GM18868 (cell line): ENCODE results near the gene AVEN.
A peak's percentile ranks its signal among the peaks of the same experiment; 100 is the strongest.

Experiments used
- ATAC-seq: cut with Tn5 transposase; IDR thresholded peaks from one replicate; pipeline ENCODE4 v1.9.1; 2021; ENCODE audit warnings: mild to moderate bottlenecking, moderate library complexity; ENCODE audit not compliant: unreplicated experiment

The AVEN gene

GRCh38 chr15:33923446-33923845 is 115.6 kb downstream of the AVEN start:
- no peak for ATAC-seq

GRCh38 chr15:33915571-33916407 is 123.2 kb downstream of the AVEN start:
- ATAC-seq: no peak

GRCh38 chr15:33913459-33913858 is 125.5 kb downstream of the AVEN start:
- ATAC-seq: no peak

- no peak for ATAC-seq
Measured at GRCh38 chr15:33912326-33912725, 126.7 kb downstream of the AVEN start.

- ATAC-seq: no peak
Measured at GRCh38 chr15:33910741-33911140, 128.3 kb downstream of the AVEN start.

- no peak for ATAC-seq
Measured at GRCh38 chr15:33908406-33908805, 130.6 kb downstream of the AVEN start.

- ATAC-seq: no peak
Measured at GRCh38 chr15:33907326-33907725, 131.7 kb downstream of the AVEN start.

- ATAC-seq: no peak
Measured at GRCh38 chr15:33903661-33904060, 135.3 kb downstream of the AVEN start.

GRCh38 chr15:33902043-33902442 is 137.0 kb downstream of the AVEN start:
- no peak for ATAC-seq

- ATAC-seq: peak; percentile 64
Measured at GRCh38 chr15:33894193-33894592, 144.8 kb downstream of the AVEN start.

- no peak for ATAC-seq
Measured at GRCh38 chr15:33888176-33888575, 150.8 kb downstream of the AVEN start.

GRCh38 chr15:33882921-33883320 is 156.1 kb downstream of the AVEN start:
- no peak for ATAC-seq

- no peak for ATAC-seq
Measured at GRCh38 chr15:33874156-33874555, 164.8 kb downstream of the AVEN start.

- ATAC-seq: no peak
Measured at GRCh38 chr15:33872416-33873106, 166.4 kb downstream of the AVEN start.

- ATAC-seq: no peak
Measured at GRCh38 chr15:33871980-33872379, 167.0 kb downstream of the AVEN start.

- no peak for ATAC-seq
Measured at GRCh38 chr15:33866101-33866737, 172.8 kb downstream of the AVEN start.

GRCh38 chr15:33865416-33865815 is 173.6 kb downstream of the AVEN start:
- ATAC-seq: no peak

GRCh38 chr15:33864360-33865075 is 174.5 kb downstream of the AVEN start:
- ATAC-seq: no peak

GRCh38 chr15:33860754-33861153 is 178.2 kb downstream of the AVEN start:
- no peak for ATAC-seq

GRCh38 chr15:33859992-33860545 is 178.9 kb downstream of the AVEN start:
- no peak for ATAC-seq

GRCh38 chr15:33858836-33859235 is 180.2 kb downstream of the AVEN start:
- ATAC-seq: no peak
